Transverse colon (tissue), 3 donors: ENCODE data around the gene CRYBG2.
"Not testable (repeated sequence)": the region's sequence is repeated elsewhere in the genome, so short reads cannot be mapped to it uniquely, and the experiment has no call there.

Experiments
- CTCF ChIP-seq, 5 experiments: fragments of 200-600 bp in 3 of 5; fragments of 450-650 bp in 2 of 5; sonication (generic) in 3 of 5; IDR thresholded peaks; 1 replicate in 2 of 5; 2 replicates in 3 of 5; pipeline ENCODE4 v1.5.1; 2016 to 2017; ENCODE audit warnings: antibody characterized with exemption in 5 of 5, inconsistent platforms in 3 of 5, mild to moderate bottlenecking in 2 of 5, moderate library complexity in 1 of 5
- POLR2A ChIP-seq: fragments of 450-650 bp; IDR thresholded peaks from one replicate; pipeline ENCODE4 v1.6.1; 2016; ENCODE audit warnings: antibody characterized with exemption, mild to moderate bottlenecking, moderate library complexity

GRCh38 chr1:26329380-26329779 lies 24.6 kb downstream of the CRYBG2 start:
- not testable (repeated sequence) for TF ChIP-seq CTCF (IDR thresholded peaks at IDR 0.05); POLR2A
